ENCODE data around the gene BAIAP2.

Gene BAIAP2

GRCh38 chr17:81002409-81003361 is 32.3 kb upstream of the BAIAP2 start:
- H3K27ac ChIP-seq = no peak overlapping the region
- TF ChIP-seq CTCF (IDR thresholded peaks at IDR 0.05) (no peak), ZFX (IDR thresholded peaks at IDR 0.05; ENCODE audit: borderline replicate concordance) (no peak)

- TF ChIP-seq ZFX (IDR thresholded peaks at IDR 0.05; ENCODE audit: borderline replicate concordance) (no peak), CTCF (IDR thresholded peaks at IDR 0.05) (no peak)
- H3K27ac ChIP-seq = no peak overlapping the region
Observed at GRCh38 chr17:81003711-81004475, 31.1 kb upstream of the BAIAP2 start.

DNA sequence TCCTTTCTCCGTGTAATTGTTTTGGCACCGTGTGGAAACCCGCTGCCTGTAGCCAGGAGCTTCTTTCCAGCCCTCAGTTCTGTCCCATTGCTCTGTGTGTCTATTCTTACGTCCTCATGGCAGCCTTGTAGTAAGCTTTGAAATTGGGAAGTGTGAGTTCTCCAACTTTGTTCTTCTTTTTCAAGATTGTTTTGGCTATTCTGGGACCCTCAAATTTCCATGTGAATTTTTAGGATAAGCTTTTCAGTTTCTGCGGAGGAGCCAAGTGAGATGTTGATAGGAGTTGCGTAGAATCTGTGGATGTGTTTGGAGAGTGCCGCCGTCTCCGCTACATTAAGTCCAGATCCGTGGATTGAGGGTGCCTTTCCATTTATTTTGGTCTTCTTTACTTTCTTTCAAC is 28.1 kb upstream of the BAIAP2 start:
- no peak overlapping the region for H3K27ac ChIP-seq
- TF ChIP-seq CTCF (IDR thresholded peaks at IDR 0.05) = no peak

GRCh38 chr17:81008140-81008539 is 26.8 kb upstream of the BAIAP2 start:
- no peak for TF ChIP-seq CTCF (IDR thresholded peaks at IDR 0.05)
- no peak for TF ChIP-seq ZFX (IDR thresholded peaks at IDR 0.05; ENCODE audit: borderline replicate concordance)
- no peak overlapping the region for H3K27ac ChIP-seq

DNA sequence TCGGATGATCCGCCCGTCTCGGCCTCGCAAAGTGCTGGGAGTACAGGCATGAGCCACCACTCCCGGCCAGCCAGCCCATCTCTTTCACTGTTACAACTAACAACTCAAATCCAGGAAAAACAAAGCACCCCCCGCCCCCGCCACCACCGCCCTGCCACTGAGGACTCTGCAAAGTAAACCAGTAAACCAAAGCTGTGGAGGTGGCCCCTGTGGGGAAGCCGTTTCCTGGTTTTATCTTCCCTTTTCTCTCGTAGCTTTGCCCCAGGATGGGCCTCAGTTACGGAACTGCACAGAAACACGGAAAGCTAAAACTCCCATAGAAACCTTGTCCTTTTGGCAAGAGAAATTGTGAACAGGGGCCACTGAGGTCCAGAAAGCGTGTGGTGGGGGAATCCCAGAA is 25.8 kb upstream of the BAIAP2 start:
- no peak overlapping the region for H3K27ac ChIP-seq
- TF ChIP-seq ZFX (IDR thresholded peaks at IDR 0.05; ENCODE audit: borderline replicate concordance) = no peak
- TF ChIP-seq CTCF (IDR thresholded peaks at IDR 0.05) = no peak

DNA sequence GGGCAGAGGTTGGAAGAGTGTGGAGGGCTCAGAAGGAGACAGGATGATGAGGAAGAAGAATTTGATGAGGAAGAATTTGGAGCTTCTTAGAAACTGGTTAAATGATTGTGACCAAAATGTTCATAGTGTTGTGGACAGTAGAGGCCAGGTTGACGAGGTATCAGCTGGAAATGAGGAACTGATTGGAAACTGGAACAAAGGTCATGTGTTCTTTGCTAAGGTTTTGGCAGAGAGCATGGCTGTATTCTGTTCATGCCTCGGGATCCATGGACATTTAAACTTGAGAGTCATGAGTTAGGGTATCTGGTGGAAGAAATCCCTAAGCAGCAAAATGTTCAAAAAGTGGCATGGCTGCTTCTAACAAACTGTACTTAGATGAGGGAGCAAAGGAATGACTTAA is 24.0 kb upstream of the BAIAP2 start:
- no peak for TF ChIP-seq ZFX (IDR thresholded peaks at IDR 0.05; ENCODE audit: borderline replicate concordance)
- TF ChIP-seq CTCF (IDR thresholded peaks at IDR 0.05) = no peak
- H3K27ac ChIP-seq = no peak overlapping the region

GRCh38 chr17:81011951-81012350 is 23.0 kb upstream of the BAIAP2 start:
- no peak overlapping the region for H3K27ac ChIP-seq
- TF ChIP-seq ZFX (IDR thresholded peaks at IDR 0.05; ENCODE audit: borderline replicate concordance) = no peak
- no peak for TF ChIP-seq CTCF (IDR thresholded peaks at IDR 0.05)
